IMR-90 (cell line): Measurements from ENCODE around the gene FTO. TPM values are rescaled to one million over a fixed set of nuclear protein-coding genes. Genes with fewer than 3 reads are reported as not detected.

Experiments
- ATAC-seq: fragments of 200-7000 bp; cut with Tn5 transposase; 2 replicates; pipeline ENCODE4 v1.9.1; 2020; ENCODE audit warnings: low read depth, mild to moderate bottlenecking, moderate library complexity
- BruUV-seq: library from RNA; stranded (reverse); fragments of 400-500 nt; replicated peaks from 2 replicates; lab custom pipeline; 2021; lab: Mats Ljungman, UMichigan
- CTCF ChIA-PET: fragments of 300-600 bp; formaldehyde crosslinking; extraction: SDS; loops from one replicate; lab custom pipeline; 2021; ENCODE audit warnings: antibody characterized with exemption; lab: Yijun Ruan, JAX
- POLR2A ChIA-PET: fragments of 300-600 bp; sonication (Branson Sonifier 250); formaldehyde crosslinking; loops from one replicate; lab custom pipeline; 2022; ENCODE audit warnings: antibody characterized with exemption; ENCODE audit not compliant: unreplicated experiment; lab: Charles Lee
- DNase-seq: peaks from one replicate; pipeline ENCODE4 v3.0.0; 2013
- H2AFZ ChIP-seq: replicated peaks from 2 replicates; pipeline ENCODE3; 2013; ENCODE audit warnings: low read length, mild to moderate bottlenecking; ENCODE audit not compliant: poor library complexity
- H2AK5ac ChIP-seq: 2 replicates; pipeline ENCODE4 v1.6.1; 2013; ENCODE audit warnings: low read depth, low read length, inconsistent platforms
- H2AK9ac ChIP-seq: replicated peaks from 2 replicates; pipeline ENCODE3; 2013; ENCODE audit warnings: mild to moderate bottlenecking, low read depth, low read length, moderate library complexity; ENCODE audit not compliant: poor library complexity
- H2BK120ac ChIP-seq: 2 replicates; pipeline ENCODE4 v1.6.1; 2013; ENCODE audit warnings: low read depth, low read length, inconsistent platforms
- H2BK15ac ChIP-seq: 3 replicates; pipeline ENCODE4 v1.6.1; 2013; ENCODE audit warnings: low read depth, low read length, inconsistent platforms
- H2BK20ac ChIP-seq: 2 replicates; pipeline ENCODE4 v1.6.1; 2013; ENCODE audit warnings: low read depth, mild to moderate bottlenecking, inconsistent platforms, low read length, moderate library complexity
- H2BK5ac ChIP-seq: 2 replicates; pipeline ENCODE4 v1.6.1; 2013; ENCODE audit warnings: mild to moderate bottlenecking, low read depth, low read length, inconsistent platforms; ENCODE audit not compliant: poor library complexity, severe bottlenecking
- H3K14ac ChIP-seq: replicated peaks from 2 replicates; pipeline ENCODE4 v1.6.1; 2013; ENCODE audit warnings: low read depth, low read length, inconsistent platforms
- H3K18ac ChIP-seq: 2 replicates; pipeline ENCODE4 v1.6.1; 2013; ENCODE audit warnings: low read depth, low read length, control low read depth
- H3K23ac ChIP-seq: 2 replicates; pipeline ENCODE4 v1.6.1; 2013; ENCODE audit warnings: low read depth, low read length, inconsistent platforms
- H3K27ac ChIP-seq: 2 replicates; pipeline ENCODE4 v1.5.1; 2013; ENCODE audit warnings: mild to moderate bottlenecking, control low read depth, low read length; ENCODE audit not compliant: insufficient read depth
- H3K27me3 ChIP-seq: 2 replicates; pipeline ENCODE4 v1.6.1; 2013; ENCODE audit warnings: low read length; ENCODE audit not compliant: control insufficient read depth, insufficient read depth
- H3K36me3 ChIP-seq: 2 replicates; pipeline ENCODE4 v1.6.1; 2013; ENCODE audit warnings: low read length, mixed read lengths; ENCODE audit not compliant: control insufficient read depth, insufficient read depth
- H3K4ac ChIP-seq: 2 replicates; pipeline ENCODE4 v1.6.1; 2013; ENCODE audit warnings: low read depth, low read length, inconsistent platforms
- H3K4me1 ChIP-seq: 2 replicates; pipeline ENCODE4 v1.6.1; 2013; ENCODE audit warnings: low read length, mixed read lengths; ENCODE audit not compliant: control insufficient read depth, insufficient read depth
- H3K4me2 ChIP-seq: 2 replicates; pipeline ENCODE4 v1.6.1; 2013; ENCODE audit warnings: low read depth, mild to moderate bottlenecking, control low read depth, low read length, moderate library complexity
- H3K4me3 ChIP-seq: 2 replicates; pipeline ENCODE4 v1.5.1; 2013; ENCODE audit warnings: low read depth, mild to moderate bottlenecking, control low read depth, low read length, moderate library complexity; ENCODE audit not compliant: insufficient read depth
- H3K56ac ChIP-seq: 2 replicates; pipeline ENCODE4 v1.6.1; 2013; ENCODE audit warnings: low read length, inconsistent platforms; ENCODE audit not compliant: insufficient read depth; ENCODE audit errors: extremely low read depth
- H3K79me1 ChIP-seq, 2 experiments: 2 replicates each; pipeline ENCODE4 v1.6.1; 2013; ENCODE audit warnings: low read length in 2 of 2, inconsistent platforms in 1 of 2, low read depth in 1 of 2
- H3K9ac ChIP-seq: 2 replicates; pipeline ENCODE4 v1.6.1; 2013; ENCODE audit warnings: low read depth, low read length, control low read depth
- H3K9me1 ChIP-seq: 2 replicates; pipeline ENCODE4 v1.6.1; 2013; ENCODE audit warnings: low read length, inconsistent platforms; ENCODE audit not compliant: insufficient read depth
- H3K9me3 ChIP-seq: 2 replicates; pipeline ENCODE4 v1.6.1; 2013; ENCODE audit warnings: low read length; ENCODE audit not compliant: control insufficient read depth, insufficient read depth
- H4K20me1 ChIP-seq: 2 replicates; pipeline ENCODE4 v1.6.1; 2013; ENCODE audit warnings: low read length, inconsistent platforms; ENCODE audit not compliant: insufficient read depth
- H4K5ac ChIP-seq: 2 replicates; pipeline ENCODE4 v1.6.1; 2013; ENCODE audit warnings: mild to moderate bottlenecking, low read depth, low read length, control low read depth
- H4K8ac ChIP-seq, 2 experiments: 2 replicates each; pipeline ENCODE4 v1.6.1; 2013; ENCODE audit warnings: low read depth in 2 of 2, low read length in 2 of 2, control low read depth in 1 of 2, inconsistent platforms in 1 of 2
- H4K91ac ChIP-seq: 2 replicates; pipeline ENCODE4 v1.6.1; 2013; ENCODE audit warnings: low read depth, low read length, inconsistent platforms; ENCODE audit not compliant: insufficient read depth
- CEBPB ChIP-seq: IDR thresholded peaks from 2 replicates; pipeline ENCODE4 v1.6.1; 2012; ENCODE audit warnings: low read depth, low read length, improper control_type of control experiment
- RAD21 ChIP-seq: IDR thresholded peaks from 2 replicates; pipeline ENCODE4 v1.6.1; 2012; ENCODE audit warnings: low read length, improper control_type of control experiment
- WGBS, 2 experiments: methylation state at CpG; one replicate each; pipeline versions ENCODE4 v1.1.5 to v1.1.7; 2013; ENCODE audit warnings: missing lambda C conversion rate in 2 of 2; ENCODE audit not compliant: insufficient read length in 1 of 2; ENCODE audit errors: extremely low coverage in 2 of 2; 5-methylcytosine and 5-hydroxymethylcytosine counted together
- dilution Hi-C: fragments of 300-500 bp; cut with HindIII; formaldehyde crosslinking; loops from one replicate; pipeline ENCODE4 v1.14.3; 2018; ENCODE audit warnings: low sequenced_read_pairs; ENCODE audit not compliant: unreplicated experiment
- in situ Hi-C: fragments of 300-500 bp; cut with MboI; formaldehyde crosslinking; loops from 3 replicates; pipeline ENCODE4 v1.14.3; 2019; ENCODE audit warnings: low sequenced_read_pairs, inconsistent platforms, mixed read lengths
- intact Hi-C: fragments of 100-400 bp; cut with micrococcal nuclease; formaldehyde crosslinking; loops from 2 replicates; pipeline ENCODE4 v1.10.0; 2022
- polyA plus RNA-seq, 3 experiments: library from polyadenylated mRNA; depleted of rRNA; stranded (reverse); fragments of >200 nt; gene quantifications; 2 replicates each; pipeline ENCODE4 v1.2.3, GENCODE V29; 2012; ENCODE audit warnings: low replicate concordance in 1 of 3
- total RNA-seq: library from RNA; depleted of rRNA; stranded (reverse); fragments of >200 nt; gene quantifications from 2 replicates; pipeline ENCODE4 v1.2.3, GENCODE V29; 2012

Gene FTO
- total and polyA plus RNA-seq, 2 of the 4 experiments (the other 2 are of a cell fraction) = 70.3 to 132 TPM

DNA sequence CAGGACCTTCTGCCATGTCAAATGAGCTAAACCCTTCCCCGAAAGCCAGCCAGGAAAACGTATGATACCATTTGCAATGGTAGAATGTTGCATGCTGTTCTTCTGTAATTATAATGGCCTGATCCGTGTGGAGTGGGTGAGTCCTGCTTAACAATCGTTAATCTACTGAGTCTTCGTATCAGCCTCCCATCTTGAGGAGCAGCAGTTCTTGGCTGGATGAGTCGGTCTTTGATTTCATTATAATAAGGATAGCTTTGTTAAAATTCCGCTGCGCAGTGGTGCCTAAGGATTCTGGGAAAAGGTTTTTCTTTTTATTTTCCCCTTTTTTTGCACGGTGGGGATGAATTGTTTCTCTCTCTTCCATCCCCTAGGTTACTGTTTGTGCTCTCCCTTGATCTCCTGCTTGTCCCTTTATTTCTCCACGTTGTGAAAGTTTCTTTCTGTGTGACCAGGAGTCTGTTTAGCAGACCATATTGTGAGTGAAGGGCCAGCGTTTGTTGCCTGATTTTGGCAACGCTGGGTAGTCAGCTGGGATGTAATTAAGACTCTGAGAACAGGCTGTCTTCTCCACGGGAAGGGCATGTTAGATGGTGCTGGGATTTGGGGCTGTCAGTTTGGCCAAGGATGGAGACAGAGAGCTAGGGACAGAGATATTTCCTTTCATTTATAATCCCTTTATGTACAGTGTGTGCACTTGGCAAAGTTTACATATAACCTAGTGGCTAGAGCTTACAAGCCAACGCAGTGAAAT is 263.0 kb downstream of the FTO start:
- Histone ChIP-seq H2AK5ac (no peak overlapping the region), H2BK120ac (no peak overlapping the region), H4K91ac (no peak overlapping the region), H3K4me2 (no peak overlapping the region), H4K5ac (no peak overlapping the region), H3K4me1 (peaks cover 4% of the 10 kb centered on the region; the same call in 1 of the 2 replicates), H3K4ac (no peak overlapping the region), H4K20me1 (no peaks in the 10 kb centered on the region), H2AK9ac (no peak overlapping the region), H3K14ac (no peak overlapping the region), H3K36me3 (no peaks in the 10 kb centered on the region), H3K18ac (no peak overlapping the region), H2BK20ac (no peak overlapping the region), H2AFZ (no peak overlapping the region), H3K9ac (no peak overlapping the region), H3K56ac (no peak overlapping the region), H3K27me3 (no peaks in the 10 kb centered on the region), H3K79me1 (peaks cover 0 to 4% of the 10 kb centered on the region in 2 experiments; a peak in 2 of 4 replicates), H3K4me3 (no peak overlapping the region), H3K9me1 (peaks cover 2% of the 10 kb centered on the region), H4K8ac (no peak overlapping the region), H3K23ac (no peak overlapping the region), H3K9me3 (no peaks in the 10 kb centered on the region), H2BK5ac (no peak overlapping the region), H2BK15ac (no peak overlapping the region), H3K27ac (no peak overlapping the region)
- in situ Hi-C loops = no loop called here
- CTCF ChIA-PET = interaction anchor here (1.3 kb wide), 1 partner anchor 9 kb away, joined by 4 read pairs; no protein-coding TSS in a partner anchor
- TF ChIP-seq CEBPB = no peak
- no peak for TF ChIP-seq RAD21
- POLR2A ChIA-PET = no interaction called here
- no CpG with 5 or more reads among the region's 14 CpGs for WGBS, 2 experiments
- intact Hi-C loops = no loop called here
- no TSS peak for BruUV-seq
- DNase-seq (no peak), ATAC-seq (no peak)
- dilution Hi-C loops = no loop called here
